ENCODE measurements around the gene MYO5B.

MYO5B gene

GRCh38 chr18:50163505-50163904 is 31.4 kb downstream of the MYO5B start:
- Histone ChIP-seq H3K36me3 (ENCODE audit: insufficient read depth) (no peaks in the 10 kb centered on the region), H3K4me1 (ENCODE audit: low read depth, poor library complexity, severe bottlenecking) (no peaks in the 10 kb centered on the region), H3K27ac (no peak overlapping the region), H3K79me2 (ENCODE audit: insufficient read depth, low read depth) (no peaks in the 10 kb centered on the region), H3K27me3 (ENCODE audit: insufficient read depth, low read depth) (no peaks in the 10 kb centered on the region), H3K4me2 (no peak overlapping the region), H4K20me1 (ENCODE audit: insufficient read depth) (no peaks in the 10 kb centered on the region), H2AFZ (ENCODE audit: low read depth) (no peak overlapping the region), H3K4me3 (IDR thresholded peaks at IDR 0.05; ENCODE audit: insufficient read depth, low read depth, low read length) (no peak overlapping the region), H3K9ac (no peak overlapping the region)
- no peak for TF ChIP-seq CTCF (conservative IDR thresholded peaks at IDR 0.05; ENCODE audit: low read depth, low read length)

- Histone ChIP-seq H3K4me1 (ENCODE audit: low read depth, poor library complexity, severe bottlenecking) (no peaks in the 10 kb centered on the region), H2AFZ (ENCODE audit: low read depth) (no peak overlapping the region), H3K4me3 (IDR thresholded peaks at IDR 0.05; ENCODE audit: insufficient read depth, low read depth, low read length) (no peak overlapping the region), H3K27me3 (ENCODE audit: insufficient read depth, low read depth) (no peaks in the 10 kb centered on the region), H3K27ac (no peak overlapping the region), H3K4me2 (no peak overlapping the region), H3K36me3 (ENCODE audit: insufficient read depth) (no peaks in the 10 kb centered on the region), H3K9ac (no peak overlapping the region), H3K79me2 (ENCODE audit: insufficient read depth, low read depth) (no peaks in the 10 kb centered on the region), H4K20me1 (ENCODE audit: insufficient read depth) (no peaks in the 10 kb centered on the region)
- no peak for TF ChIP-seq CTCF (conservative IDR thresholded peaks at IDR 0.05; ENCODE audit: low read depth, low read length)
These were observed 32.3 kb downstream of the MYO5B start for GRCh38 chr18:50162486-50163304.

DNA sequence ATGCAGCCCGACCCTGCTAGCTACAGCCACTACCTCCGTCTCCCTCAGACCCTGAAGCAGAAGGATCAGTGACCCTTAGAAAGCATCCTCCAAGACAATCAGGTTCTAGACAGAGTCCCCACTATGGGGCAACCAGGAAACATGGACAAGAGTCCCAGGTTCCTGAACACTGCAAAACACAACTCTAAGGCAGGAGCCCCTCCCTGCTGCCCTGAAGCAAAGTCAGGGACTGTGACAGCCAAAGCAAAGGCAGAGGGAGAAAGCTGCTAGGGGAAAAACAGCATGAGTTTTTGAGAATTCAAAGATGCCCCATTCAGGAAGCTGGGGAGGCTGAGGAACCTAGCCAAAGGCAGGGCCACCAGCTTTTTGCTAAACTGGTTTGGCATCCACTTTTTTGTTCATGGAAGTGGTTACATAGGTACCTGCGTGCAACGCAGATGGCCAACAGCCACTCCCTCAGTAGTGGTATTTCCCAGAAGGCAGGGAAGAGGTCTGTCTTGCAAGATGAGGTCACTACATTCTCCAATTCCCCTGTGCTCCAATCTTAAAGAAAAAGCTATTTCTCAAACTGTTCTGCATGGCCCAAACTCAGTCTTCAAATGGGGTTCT is 33.2 kb downstream of the MYO5B start:
- H3K9ac ChIP-seq = no peak overlapping the region
- H3K79me2 ChIP-seq (ENCODE audit: insufficient read depth, low read depth) = no peaks in the 10 kb centered on the region
- H4K20me1 ChIP-seq (ENCODE audit: insufficient read depth) = no peaks in the 10 kb centered on the region
- no peaks in the 10 kb centered on the region for H3K4me1 ChIP-seq (ENCODE audit: low read depth, poor library complexity, severe bottlenecking)
- H2AFZ ChIP-seq (ENCODE audit: low read depth) = no peak overlapping the region
- H3K27ac ChIP-seq = no peak overlapping the region
- H3K36me3 ChIP-seq (ENCODE audit: insufficient read depth) = no peaks in the 10 kb centered on the region
- H3K27me3 ChIP-seq (ENCODE audit: insufficient read depth, low read depth) = no peaks in the 10 kb centered on the region
- no peak for TF ChIP-seq CTCF (conservative IDR thresholded peaks at IDR 0.05; ENCODE audit: low read depth, low read length)
- H3K4me3 ChIP-seq (IDR thresholded peaks at IDR 0.05; ENCODE audit: insufficient read depth, low read depth, low read length) = no peak overlapping the region
- H3K4me2 ChIP-seq = no peak overlapping the region

- no peak overlapping the region for H3K27ac ChIP-seq
These were observed 35.3 kb downstream of the MYO5B start for GRCh38 chr18:50159654-50160046.

More at GRCh38 chr18:50159654-50160046, 35.3 kb downstream of the MYO5B start:
- H3K4me2 ChIP-seq = no peak overlapping the region
- no peaks in the 10 kb centered on the region for H4K20me1 ChIP-seq (ENCODE audit: insufficient read depth)
- H2AFZ ChIP-seq (ENCODE audit: low read depth) = no peak overlapping the region
- no peak for TF ChIP-seq CTCF (conservative IDR thresholded peaks at IDR 0.05; ENCODE audit: low read depth, low read length)
- no peak overlapping the region for H3K4me3 ChIP-seq (IDR thresholded peaks at IDR 0.05; ENCODE audit: insufficient read depth, low read depth, low read length)
- no peaks in the 10 kb centered on the region for H3K36me3 ChIP-seq (ENCODE audit: insufficient read depth)
- no peak overlapping the region for H3K9ac ChIP-seq
- no peaks in the 10 kb centered on the region for H3K27me3 ChIP-seq (ENCODE audit: insufficient read depth, low read depth)
- no peaks in the 10 kb centered on the region for H3K4me1 ChIP-seq (ENCODE audit: low read depth, poor library complexity, severe bottlenecking)
- H3K79me2 ChIP-seq (ENCODE audit: insufficient read depth, low read depth) = no peaks in the 10 kb centered on the region
